ENCODE data around the gene SCAI. TPM values are rescaled to one million over a fixed set of nuclear protein-coding genes. Genes with fewer than 3 reads are reported as not detected.
"Not testable (repeated sequence)": the region's sequence is repeated elsewhere in the genome, so short reads cannot be mapped to it uniquely, and the experiment has no call there.

The SCAI gene
- total RNA-seq, 1 experiment from 2014 or later, result 13.0 TPM

DNA sequence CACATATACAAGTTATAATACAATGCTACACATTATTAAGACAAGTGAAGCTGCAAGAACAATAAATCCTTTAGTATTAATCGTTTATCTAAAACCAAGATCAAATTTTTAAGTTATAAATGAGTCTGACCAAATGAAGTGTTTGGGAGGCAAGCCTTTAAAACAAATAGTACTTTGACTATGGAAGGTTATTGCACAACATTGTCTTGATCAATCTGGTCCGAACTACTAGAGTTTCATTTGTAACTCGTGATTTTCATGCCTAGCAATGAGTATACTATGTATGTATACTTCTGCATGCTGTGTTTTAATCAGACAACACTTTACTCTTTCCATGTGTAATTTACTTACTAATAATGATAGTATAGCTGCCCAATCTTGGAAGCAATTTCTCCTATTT is 115.3 kb downstream of the SCAI start:
- Mint-ChIP-seq H3K9me3 (ENCODE audit: unreplicated experiment) (no peaks in the 10 kb centered on the region), H3K27me3 (ENCODE audit: insufficient read depth, unreplicated experiment) (no peaks in the 10 kb centered on the region), H3K27ac (ENCODE audit: unreplicated experiment) (no peak overlapping the region), H3K4me1 (ENCODE audit: low read depth, unreplicated experiment) (no peaks in the 10 kb centered on the region), H3K4me3 (ENCODE audit: unreplicated experiment) (no peak overlapping the region), H3K36me3 (ENCODE audit: insufficient read depth, unreplicated experiment) (no peaks in the 10 kb centered on the region)
- H3K4me3 ChIP-seq (ENCODE audit: low read depth, low read length), result no peak overlapping the region
- ChIA-PET POLR2A (no interaction called here), CTCF (no interaction called here)
- TF ChIP-seq, protein P1, sequence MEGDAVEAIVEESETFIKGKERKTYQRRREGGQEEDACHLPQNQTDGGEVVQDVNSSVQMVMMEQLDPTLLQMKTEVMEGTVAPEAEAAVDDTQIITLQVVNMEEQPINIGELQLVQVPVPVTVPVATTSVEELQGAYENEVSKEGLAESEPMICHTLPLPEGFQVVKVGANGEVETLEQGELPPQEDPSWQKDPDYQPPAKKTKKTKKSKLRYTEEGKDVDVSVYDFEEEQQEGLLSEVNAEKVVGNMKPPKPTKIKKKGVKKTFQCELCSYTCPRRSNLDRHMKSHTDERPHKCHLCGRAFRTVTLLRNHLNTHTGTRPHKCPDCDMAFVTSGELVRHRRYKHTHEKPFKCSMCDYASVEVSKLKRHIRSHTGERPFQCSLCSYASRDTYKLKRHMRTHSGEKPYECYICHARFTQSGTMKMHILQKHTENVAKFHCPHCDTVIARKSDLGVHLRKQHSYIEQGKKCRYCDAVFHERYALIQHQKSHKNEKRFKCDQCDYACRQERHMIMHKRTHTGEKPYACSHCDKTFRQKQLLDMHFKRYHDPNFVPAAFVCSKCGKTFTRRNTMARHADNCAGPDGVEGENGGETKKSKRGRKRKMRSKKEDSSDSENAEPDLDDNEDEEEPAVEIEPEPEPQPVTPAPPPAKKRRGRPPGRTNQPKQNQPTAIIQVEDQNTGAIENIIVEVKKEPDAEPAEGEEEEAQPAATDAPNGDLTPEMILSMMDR (IDR thresholded peaks at IDR 0.05; ENCODE audit: insufficient read depth in 1 of 2, low read depth in 1 of 2, low read length in 1 of 2, severe bottlenecking in 1 of 2, unreplicated experiment in 1 of 2), result no peak
- H3K27me3 ChIP-seq (replicated peaks; ENCODE audit: control insufficient read depth, insufficient read depth, low read length), result no peaks in the 10 kb centered on the region
- DNase-seq, result no peak
- no TSS peak for BruUV-seq (replicated peaks)
- H3K36me3 ChIP-seq (ENCODE audit: control insufficient read depth, insufficient read depth, low read length), result no peaks in the 10 kb centered on the region; the same call in 1 of the 2 replicates
- no peaks in the 10 kb centered on the region for H3K4me1 ChIP-seq
- intact Hi-C loops (cut with micrococcal nuclease; ENCODE audit: unreplicated experiment), result no loop called here
- no peaks in the 10 kb centered on the region for H3K9me3 ChIP-seq

DNA sequence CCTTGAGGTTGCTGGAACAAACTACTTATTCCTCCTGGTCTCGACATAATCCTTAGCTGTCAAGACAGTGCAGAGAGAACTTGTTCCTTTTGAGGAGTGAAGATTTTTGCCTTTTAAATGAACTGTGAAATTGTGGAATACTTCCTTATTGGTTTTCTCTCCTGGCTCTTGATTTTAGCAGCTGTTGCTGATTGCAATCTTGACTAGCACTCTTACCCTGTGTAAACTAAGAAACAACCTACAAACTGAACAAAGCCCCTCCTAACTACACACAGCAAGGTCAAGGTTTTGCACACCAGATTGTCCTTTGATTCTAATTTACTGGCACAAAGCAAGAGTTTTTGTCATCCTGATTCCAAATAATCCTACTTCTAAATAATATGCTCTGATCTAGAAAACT is 118.4 kb downstream of the SCAI start:
- H3K4me3 ChIP-seq (ENCODE audit: low read depth, low read length), result no peak overlapping the region
- ChIA-PET CTCF (no interaction called here), POLR2A (no interaction called here)
- no peaks in the 10 kb centered on the region for H3K27me3 ChIP-seq (replicated peaks; ENCODE audit: control insufficient read depth, insufficient read depth, low read length)
- H3K4me3 Mint-ChIP-seq (ENCODE audit: unreplicated experiment), result no peak overlapping the region
- H3K9me3 ChIP-seq, result no peaks in the 10 kb centered on the region
- H3K9me3 Mint-ChIP-seq (ENCODE audit: unreplicated experiment), result no peaks in the 10 kb centered on the region
- TF ChIP-seq, protein P1 (IDR thresholded peaks at IDR 0.05; ENCODE audit: insufficient read depth in 1 of 2, low read depth in 1 of 2, low read length in 1 of 2, severe bottlenecking in 1 of 2, unreplicated experiment in 1 of 2), result no peak
- no peaks in the 10 kb centered on the region; the same call in 1 of the 2 replicates for H3K36me3 ChIP-seq (ENCODE audit: control insufficient read depth, insufficient read depth, low read length)
- H3K27me3 Mint-ChIP-seq (ENCODE audit: insufficient read depth, unreplicated experiment), result no peaks in the 10 kb centered on the region
- no peaks in the 10 kb centered on the region for H3K36me3 Mint-ChIP-seq (ENCODE audit: insufficient read depth, unreplicated experiment)
- intact Hi-C loops (cut with micrococcal nuclease; ENCODE audit: unreplicated experiment), result no loop called here
- no peak for DNase-seq
- H3K4me1 ChIP-seq, result no peaks in the 10 kb centered on the region
- H3K27ac Mint-ChIP-seq (ENCODE audit: unreplicated experiment), result no peak overlapping the region
- no peaks in the 10 kb centered on the region for H3K4me1 Mint-ChIP-seq (ENCODE audit: low read depth, unreplicated experiment)
- BruUV-seq (replicated peaks), result no TSS peak

DNA sequence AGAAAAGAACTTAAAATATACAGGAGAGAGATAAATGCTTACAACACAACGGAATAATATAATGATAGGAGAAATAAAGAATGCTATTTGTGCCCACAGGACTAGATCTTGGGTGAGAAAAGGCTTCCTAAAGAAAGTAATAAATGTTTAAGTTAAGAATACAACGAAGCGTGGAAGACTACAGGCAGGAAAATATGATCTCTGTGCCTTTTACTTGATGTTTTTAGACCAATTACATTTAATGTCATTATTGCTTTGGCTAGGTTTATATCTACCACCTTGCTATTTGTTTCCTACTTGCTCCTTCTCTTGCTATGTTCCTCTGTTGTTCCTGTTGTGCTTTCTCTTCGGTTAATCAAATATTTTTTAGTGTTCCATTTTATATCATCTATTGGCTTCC is 122.3 kb downstream of the SCAI start:
- H3K4me3 Mint-ChIP-seq (ENCODE audit: unreplicated experiment), result no peak overlapping the region
- intact Hi-C loops (cut with micrococcal nuclease; ENCODE audit: unreplicated experiment), result no loop called here
- H3K9me3 ChIP-seq, result no peaks in the 10 kb centered on the region
- H3K4me3 ChIP-seq (ENCODE audit: low read depth, low read length), result no peak overlapping the region
- TF ChIP-seq, protein P1 (IDR thresholded peaks at IDR 0.05; ENCODE audit: insufficient read depth in 1 of 2, low read depth in 1 of 2, low read length in 1 of 2, severe bottlenecking in 1 of 2, unreplicated experiment in 1 of 2), result no peak
- H3K4me1 Mint-ChIP-seq (ENCODE audit: low read depth, unreplicated experiment), result no peaks in the 10 kb centered on the region
- H3K36me3 Mint-ChIP-seq (ENCODE audit: insufficient read depth, unreplicated experiment), result peaks cover 9% of the 10 kb centered on the region
- CTCF ChIA-PET, result no interaction called here
- H3K27me3 ChIP-seq (replicated peaks; ENCODE audit: control insufficient read depth, insufficient read depth, low read length), result no peaks in the 10 kb centered on the region
- no peak overlapping the region for H3K27ac Mint-ChIP-seq (ENCODE audit: unreplicated experiment)
- no peak for DNase-seq
- BruUV-seq (replicated peaks), result no TSS peak
- no peaks in the 10 kb centered on the region for H3K9me3 Mint-ChIP-seq (ENCODE audit: unreplicated experiment)
- no peaks in the 10 kb centered on the region for H3K4me1 ChIP-seq
- H3K27me3 Mint-ChIP-seq (ENCODE audit: insufficient read depth, unreplicated experiment), result no peaks in the 10 kb centered on the region
- no peaks in the 10 kb centered on the region; the same call in 1 of the 2 replicates for H3K36me3 ChIP-seq (ENCODE audit: control insufficient read depth, insufficient read depth, low read length)
- POLR2A ChIA-PET, result no interaction called here

- H3K4me3 Mint-ChIP-seq (ENCODE audit: unreplicated experiment); POLR2A ChIA-PET; H3K27me3 Mint-ChIP-seq (ENCODE audit: insufficient read depth, unreplicated experiment); intact Hi-C loops (cut with micrococcal nuclease; ENCODE audit: unreplicated experiment); H3K27me3 ChIP-seq (replicated peaks; ENCODE audit: control insufficient read depth, insufficient read depth, low read length); CTCF ChIA-PET; H3K36me3 Mint-ChIP-seq (ENCODE audit: insufficient read depth, unreplicated experiment); H3K36me3 ChIP-seq (ENCODE audit: control insufficient read depth, insufficient read depth, low read length); H3K9me3 Mint-ChIP-seq (ENCODE audit: unreplicated experiment); H3K4me1 Mint-ChIP-seq (ENCODE audit: low read depth, unreplicated experiment); BruUV-seq (replicated peaks); DNase-seq; H3K4me3 ChIP-seq (ENCODE audit: low read depth, low read length); H3K9me3 ChIP-seq; H3K4me1 ChIP-seq; H3K27ac Mint-ChIP-seq (ENCODE audit: unreplicated experiment): not testable (repeated sequence)
Measured at GRCh38 chr9:125015655-125016054, 127.7 kb downstream of the SCAI start.

- DNase-seq; intact Hi-C loops (cut with micrococcal nuclease; ENCODE audit: unreplicated experiment); H3K4me1 Mint-ChIP-seq (ENCODE audit: low read depth, unreplicated experiment); H3K27me3 ChIP-seq (replicated peaks; ENCODE audit: control insufficient read depth, insufficient read depth, low read length); H3K27me3 Mint-ChIP-seq (ENCODE audit: insufficient read depth, unreplicated experiment); H3K9me3 Mint-ChIP-seq (ENCODE audit: unreplicated experiment); H3K36me3 Mint-ChIP-seq (ENCODE audit: insufficient read depth, unreplicated experiment); CTCF ChIA-PET; H3K36me3 ChIP-seq (ENCODE audit: control insufficient read depth, insufficient read depth, low read length); POLR2A ChIA-PET; H3K4me3 ChIP-seq (ENCODE audit: low read depth, low read length); H3K9me3 ChIP-seq; BruUV-seq (replicated peaks); H3K27ac Mint-ChIP-seq (ENCODE audit: unreplicated experiment); H3K4me1 ChIP-seq; H3K4me3 Mint-ChIP-seq (ENCODE audit: unreplicated experiment): not testable (repeated sequence)
Measured at GRCh38 chr9:125012013-125012412, 131.3 kb downstream of the SCAI start.

Measured in Caco-2 (cell line).